ENCODE results near the gene KCNK4.

Gene KCNK4

DNA sequence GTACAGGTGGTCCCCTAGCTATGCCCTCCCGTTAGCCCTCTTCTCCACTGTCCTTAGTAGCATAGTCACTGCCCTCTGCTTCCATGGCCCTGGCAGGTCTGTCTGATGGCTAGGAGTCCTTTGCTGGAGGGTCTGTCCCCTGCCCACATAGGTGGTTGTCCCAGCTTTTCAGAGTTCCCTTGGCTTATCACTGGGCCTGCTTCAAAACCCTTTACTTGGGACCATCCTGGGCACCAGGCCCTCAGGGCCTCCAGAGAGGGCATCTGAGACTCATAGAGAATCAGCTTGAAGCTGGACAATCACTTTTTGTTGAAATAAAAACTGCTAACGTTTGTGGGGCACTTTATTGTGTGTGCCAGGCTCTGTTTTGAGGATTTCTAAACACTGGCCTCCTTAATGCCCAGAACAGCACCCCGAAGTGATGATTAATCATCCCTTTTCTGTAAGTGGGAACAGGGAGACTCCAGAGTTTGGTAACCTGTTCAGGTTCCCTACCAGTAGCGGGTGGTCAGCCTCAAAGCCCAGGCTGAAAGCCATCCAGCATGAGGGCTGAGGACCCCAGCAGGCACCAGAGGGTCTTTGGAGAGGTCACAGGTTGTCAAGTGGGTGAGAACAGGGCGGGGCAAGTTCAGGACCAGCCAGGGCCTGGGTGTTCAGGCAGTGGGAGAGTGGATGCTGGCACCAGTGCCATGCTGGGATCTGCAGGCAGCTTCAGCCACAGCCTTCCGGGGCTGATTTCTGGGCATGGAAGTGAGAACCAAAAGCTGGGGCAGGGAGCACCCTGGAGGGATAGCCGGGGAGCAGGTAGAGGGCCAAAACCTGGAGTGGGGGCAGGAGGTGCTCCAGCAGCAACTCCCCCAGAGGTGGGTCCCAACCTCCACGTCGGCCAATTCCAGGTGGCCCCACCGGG is 495 bp upstream of the KCNK4 start:
- no peak for DNase-seq (ENCODE audit: low read depth in 2 of 2)

DNA sequence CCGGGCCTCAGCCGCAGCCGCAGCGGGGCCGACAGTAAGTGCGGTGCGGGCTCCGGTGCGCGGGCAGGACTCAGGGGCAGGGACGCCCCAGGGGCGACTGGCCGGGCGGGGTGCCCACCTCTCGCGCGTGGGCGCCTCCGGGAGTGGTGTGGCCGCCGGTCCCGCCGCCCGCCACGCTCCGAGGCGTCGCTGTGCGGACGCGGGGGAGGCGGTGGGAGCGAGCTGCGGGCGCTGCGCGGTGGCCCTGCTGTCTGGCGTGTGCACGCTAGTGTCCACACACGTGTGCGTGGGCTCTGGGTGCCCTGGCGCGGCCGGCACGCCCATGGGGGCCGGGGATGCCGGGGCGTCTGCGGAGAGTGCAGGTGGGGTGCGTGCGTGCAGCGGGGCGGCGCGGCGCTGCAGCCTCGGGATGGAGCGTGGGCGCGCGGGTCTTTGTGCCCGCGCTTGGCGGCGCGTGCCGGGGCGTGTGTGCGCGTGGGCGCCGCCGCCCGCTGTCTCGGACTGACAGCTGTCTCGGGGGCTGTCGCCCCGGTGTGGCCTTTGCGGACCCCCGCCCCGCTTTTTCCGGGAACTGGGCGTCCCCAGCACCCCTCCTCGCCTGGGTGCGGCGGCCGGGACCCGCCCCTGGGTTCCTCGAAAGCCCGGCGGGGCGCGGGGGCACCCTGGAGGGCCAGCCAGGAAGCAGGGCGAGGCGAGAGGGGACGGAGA is 804 bp downstream of the KCNK4 start:
- DNase-seq (ENCODE audit: low read depth in 2 of 2) = peak in 1 of 2 donors; percentile 33

DNA sequence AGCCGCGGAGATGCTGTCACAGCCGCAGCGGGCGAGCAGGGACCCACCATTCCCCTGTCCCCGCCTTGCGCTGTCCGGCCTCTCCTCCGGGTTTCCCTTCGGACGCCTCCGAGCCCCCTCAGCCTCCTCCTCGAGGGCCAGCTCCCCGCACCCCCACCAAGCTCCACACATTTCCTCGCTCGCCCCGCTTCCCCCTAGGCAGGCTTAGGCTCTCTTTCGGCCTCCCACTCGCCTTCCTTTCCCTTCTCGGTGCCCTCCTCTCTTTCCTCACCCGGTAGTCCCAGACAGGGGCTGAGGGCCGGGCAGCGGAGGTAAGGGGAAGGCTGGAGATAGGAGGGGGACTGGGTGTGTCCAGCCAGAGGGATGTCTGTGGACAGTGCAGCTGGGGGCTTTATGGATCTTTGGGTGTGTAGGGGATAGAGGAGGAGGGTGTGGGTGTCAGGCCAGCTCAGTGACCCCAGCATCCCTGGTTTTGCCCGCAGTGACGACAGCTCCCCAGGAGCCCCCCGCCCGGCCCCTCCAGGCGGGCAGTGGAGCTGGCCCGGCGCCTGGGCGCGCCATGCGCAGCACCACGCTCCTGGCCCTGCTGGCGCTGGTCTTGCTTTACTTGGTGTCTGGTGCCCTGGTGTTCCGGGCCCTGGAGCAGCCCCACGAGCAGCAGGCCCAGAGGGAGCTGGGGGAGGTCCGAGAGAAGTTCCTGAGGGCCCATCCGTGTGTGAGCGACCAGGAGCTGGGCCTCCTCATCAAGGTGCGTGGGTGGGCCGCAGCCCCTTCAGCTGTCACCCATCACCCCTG is 1.6 kb downstream of the KCNK4 start:
- DNase-seq (ENCODE audit: low read depth in 2 of 2) = no peak

DNA sequence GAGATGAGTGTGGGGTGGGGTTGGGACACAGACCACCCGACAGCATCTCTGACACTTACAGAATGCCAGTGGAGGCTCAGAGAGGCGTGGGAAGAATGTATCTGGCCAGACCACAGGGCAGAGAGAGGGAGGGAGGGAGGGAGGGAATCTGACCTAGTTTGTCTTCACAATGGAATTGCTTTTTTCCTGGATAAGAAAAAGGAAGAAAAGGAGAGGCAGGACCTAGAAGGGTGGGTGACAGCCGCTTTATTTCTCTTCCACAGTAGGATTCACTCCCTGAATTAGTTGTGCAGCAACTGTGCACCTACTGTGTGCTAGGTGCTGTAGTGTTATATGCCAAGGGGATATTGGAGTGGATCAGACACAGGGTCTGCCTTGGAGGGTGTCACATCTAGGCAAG is 3.7 kb downstream of the KCNK4 start:
- no peak for DNase-seq (ENCODE audit: low read depth in 2 of 2)

DNA sequence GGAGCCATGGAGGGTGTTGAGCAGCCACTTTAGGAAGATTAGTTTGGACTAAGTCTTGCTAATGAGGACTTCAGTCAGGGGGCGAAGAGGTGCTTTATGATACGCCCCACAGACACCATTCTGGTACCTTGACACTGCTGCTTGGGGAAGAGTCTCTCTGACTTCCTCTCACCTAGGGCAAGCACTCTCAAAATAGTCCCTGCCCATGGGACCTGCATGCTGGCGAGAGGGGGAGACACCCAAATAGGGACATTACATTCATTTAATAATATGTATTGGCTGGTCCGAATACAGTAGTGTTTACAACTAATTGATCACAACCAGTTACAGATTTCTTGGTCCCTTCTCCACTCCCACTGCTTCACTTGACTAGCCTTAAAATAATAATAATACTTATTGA is 4.7 kb downstream of the KCNK4 start:
- no peak for DNase-seq (ENCODE audit: low read depth in 2 of 2)

DNA sequence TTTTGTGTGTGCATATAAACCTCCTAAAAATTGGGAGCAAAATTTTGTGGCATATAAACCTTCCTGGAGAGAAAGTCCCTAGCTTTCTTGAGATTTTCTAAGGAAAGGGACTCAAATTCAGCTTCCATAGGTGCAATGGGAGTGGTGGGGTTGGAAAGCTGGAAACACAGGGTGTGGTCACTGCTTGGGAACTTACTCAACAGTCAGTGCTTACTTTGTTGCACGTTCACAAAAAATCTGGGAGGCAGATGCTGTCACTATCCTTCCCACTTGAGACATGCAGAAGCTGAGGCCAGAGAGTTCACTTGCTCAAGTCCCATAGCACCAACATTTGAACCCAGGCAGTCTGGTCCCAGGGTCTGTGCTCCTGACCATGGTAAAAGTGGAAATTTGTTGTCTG is 5.1 kb downstream of the KCNK4 start:
- DNase-seq (ENCODE audit: low read depth in 2 of 2) = no peak

DNA sequence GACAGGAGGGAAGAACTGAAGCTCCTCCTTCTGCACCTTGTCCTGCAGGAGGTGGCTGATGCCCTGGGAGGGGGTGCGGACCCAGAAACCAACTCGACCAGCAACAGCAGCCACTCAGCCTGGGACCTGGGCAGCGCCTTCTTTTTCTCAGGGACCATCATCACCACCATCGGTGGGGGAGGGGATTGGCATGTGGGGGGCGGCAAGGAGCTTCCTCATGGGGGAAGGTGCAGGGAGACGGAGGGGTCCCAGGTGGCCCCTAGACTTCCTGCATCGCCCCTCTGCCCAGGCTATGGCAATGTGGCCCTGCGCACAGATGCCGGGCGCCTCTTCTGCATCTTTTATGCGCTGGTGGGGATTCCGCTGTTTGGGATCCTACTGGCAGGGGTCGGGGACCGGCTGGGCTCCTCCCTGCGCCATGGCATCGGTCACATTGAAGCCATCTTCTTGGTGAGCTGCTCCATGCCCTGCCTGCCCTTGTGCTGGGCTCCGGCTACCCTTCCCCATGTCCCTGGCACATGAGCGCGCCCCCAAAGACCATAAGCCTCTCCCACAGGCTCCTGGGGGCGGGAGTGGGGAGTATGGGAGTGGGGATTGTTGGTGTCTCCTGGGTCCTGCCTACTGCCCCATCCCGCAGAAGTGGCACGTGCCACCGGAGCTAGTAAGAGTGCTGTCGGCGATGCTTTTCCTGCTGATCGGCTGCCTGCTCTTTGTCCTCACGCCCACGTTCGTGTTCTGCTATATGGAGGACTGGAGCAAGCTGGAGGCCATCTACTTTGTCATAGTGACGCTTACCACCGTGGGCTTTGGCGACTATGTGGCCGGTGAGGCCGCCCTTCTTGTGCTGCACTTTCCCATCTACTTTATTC is 6.0 kb downstream of the KCNK4 start:
- no peak for DNase-seq (ENCODE audit: low read depth in 2 of 2)

DNA sequence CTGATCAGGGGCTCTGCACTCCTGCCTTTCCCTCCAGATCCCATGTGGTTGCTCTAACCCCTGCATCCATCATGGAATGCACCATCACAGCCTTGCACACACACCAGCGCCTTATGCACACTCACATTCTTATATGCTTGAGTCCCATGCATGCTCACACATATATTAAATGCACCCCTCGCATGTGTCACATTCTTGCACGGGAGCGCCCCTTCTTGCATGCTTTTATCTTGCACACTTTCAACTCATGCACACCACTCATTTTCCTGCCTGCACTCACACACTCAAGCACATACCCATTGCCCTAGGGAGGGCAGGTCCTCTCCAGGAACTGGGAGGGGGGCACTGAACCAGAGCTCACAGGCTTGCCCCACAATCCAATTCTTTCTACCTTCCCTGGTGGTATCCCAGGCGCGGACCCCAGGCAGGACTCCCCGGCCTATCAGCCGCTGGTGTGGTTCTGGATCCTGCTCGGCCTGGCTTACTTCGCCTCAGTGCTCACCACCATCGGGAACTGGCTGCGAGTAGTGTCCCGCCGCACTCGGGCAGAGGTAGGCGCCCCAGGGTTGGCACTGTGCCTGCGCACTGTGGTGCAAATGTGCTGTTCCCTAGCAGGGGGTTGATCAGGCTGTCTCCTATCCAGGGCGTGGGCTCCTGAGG is 6.7 kb downstream of the KCNK4 start:
- no peak for DNase-seq (ENCODE audit: low read depth in 2 of 2)

DNA sequence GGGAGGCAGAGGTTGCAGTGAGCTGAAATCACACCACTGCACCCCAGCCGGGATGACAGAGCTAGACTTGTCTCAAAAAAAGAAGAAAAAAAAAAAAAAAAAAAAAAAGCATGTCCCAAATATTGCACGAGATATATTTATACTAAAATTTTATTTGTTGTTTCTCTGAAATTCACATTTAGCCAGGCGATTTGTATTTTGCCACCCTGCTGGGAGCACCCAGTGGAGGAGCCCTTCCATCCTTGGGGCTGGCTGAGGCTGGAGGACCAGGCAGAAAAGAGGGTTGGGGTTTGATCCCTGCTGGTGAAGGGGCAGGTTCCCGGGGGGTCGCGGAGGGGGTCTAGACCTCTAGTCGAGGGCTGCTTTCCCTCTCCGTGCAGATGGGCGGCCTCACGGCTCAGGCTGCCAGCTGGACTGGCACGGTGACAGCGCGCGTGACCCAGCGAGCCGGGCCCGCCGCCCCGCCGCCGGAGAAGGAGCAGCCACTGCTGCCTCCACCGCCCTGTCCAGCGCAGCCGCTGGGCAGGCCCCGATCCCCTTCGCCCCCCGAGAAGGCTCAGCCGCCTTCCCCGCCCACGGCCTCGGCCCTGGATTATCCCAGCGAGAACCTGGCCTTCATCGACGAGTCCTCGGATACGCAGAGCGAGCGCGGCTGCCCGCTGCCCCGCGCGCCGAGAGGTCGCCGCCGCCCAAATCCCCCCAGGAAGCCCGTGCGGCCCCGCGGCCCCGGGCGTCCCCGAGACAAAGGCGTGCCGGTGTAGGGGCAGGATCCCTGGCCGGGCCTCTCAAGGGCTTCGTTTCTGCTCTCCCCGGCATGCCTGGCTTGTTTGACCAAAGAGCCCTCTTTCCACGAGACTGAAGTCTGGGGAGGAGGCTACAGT is 8.1 kb downstream of the KCNK4 start:
- DNase-seq (ENCODE audit: low read depth in 2 of 2) = no peak

DNA sequence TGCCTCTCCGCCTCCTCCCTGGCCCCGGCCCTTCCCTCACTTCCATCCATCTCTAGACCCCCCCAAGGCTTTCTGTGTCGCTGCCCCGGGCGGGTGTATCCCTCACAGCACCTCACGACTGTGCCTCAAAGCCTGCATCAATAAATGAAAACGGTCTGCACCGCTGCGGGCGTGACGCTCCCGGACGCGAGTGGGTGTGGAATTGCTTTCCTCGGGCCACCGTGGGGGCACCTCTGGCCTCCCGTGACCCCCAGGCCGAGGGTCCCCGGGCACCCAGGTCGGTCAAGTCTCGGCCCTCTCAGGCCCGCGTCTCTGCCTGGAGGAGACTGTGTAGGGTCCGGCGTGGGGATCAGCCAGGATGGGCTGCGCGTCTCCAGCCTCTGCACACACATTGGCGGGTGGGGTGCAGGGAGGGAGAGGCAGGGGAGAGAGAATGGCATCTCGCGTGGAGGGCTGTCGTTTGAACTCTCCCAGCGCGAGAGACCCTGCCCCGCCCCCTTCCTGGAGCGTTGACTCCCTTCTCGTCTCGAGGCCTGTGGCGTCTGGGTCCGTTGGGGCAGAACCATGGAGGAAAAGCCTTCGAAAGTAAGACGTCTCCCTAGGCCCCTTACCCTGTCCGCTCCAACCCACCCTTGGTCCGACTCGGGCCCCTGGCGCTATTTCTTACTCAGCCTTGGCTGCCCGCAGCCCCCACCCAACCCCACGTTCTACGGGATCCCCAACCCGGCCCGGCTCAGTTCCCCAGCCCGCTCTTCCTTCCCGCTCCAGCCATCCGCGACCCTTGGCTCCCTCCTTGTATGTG is 8.9 kb downstream of the KCNK4 start, which contains the start of gene CATSPERZ:
TSS of gene CATSPERZ (plus strand) at position 512 of the 802 bp plus-strand sequence. CDS start at position 565, 53 bp downstream.
- DNase-seq (ENCODE audit: low read depth in 2 of 2) = no peak

DNA sequence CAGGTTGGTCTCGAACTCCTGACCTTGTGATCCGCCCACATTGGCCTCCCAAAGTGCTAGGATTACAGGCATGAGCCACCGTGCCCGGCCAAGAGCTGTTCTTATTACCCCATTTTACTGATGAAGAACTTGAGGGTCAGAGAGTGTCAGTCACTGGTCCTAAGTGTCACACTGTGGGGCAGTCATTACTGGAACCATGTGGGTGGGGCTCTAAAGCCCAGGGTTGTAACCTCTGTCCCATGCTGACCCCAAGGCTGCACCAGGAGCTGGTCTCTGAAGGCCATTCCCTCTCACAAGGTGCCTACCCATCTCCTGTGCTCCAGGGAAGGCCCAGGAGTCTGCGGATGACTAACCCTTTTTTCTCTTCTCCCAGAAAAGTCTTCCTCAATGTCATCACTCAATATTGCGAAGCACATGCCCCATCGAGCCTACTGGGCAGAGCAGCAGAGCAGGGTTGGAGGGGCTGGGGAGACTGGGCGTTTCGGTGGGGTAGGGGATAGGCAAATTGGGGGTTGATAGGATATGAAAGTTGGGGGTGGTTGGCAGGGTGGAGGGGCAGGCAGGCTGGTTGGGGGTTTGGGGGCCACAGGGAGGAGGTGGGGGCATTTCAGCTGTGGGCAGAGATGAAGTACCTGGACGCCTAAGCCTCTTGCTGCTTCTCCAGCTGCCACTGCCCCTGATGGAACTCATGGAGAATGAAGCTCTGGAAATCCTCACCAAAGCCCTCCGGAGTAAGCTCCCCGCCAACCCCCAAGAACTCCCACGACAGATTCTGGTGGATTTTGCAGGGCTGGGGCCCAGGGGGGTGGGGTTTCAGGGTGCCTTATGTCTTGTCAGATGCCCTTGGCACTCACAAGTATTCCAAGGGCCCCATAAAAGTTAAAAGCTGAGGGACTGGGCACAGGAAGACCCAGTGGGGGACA is 12.3 kb downstream of the KCNK4 start:
- DNase-seq (ENCODE audit: low read depth in 2 of 2) = no peak

DNA sequence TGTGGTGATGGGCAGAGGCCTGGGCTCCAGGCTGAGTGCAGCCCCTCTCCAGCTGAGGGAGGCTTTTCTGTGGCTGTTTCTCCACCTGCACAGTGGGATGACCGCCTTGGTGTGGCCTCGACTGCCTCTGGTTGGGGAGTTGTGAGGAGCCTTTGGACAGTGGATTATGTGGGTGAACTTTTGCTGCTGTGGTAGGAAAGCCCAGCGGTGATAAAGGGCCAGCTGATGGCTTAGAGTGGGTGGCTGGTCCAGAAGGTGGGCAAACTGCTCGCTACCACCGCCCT is 12.9 kb downstream of the KCNK4 start:
- DNase-seq (ENCODE audit: low read depth in 2 of 2) = no peak

DNA sequence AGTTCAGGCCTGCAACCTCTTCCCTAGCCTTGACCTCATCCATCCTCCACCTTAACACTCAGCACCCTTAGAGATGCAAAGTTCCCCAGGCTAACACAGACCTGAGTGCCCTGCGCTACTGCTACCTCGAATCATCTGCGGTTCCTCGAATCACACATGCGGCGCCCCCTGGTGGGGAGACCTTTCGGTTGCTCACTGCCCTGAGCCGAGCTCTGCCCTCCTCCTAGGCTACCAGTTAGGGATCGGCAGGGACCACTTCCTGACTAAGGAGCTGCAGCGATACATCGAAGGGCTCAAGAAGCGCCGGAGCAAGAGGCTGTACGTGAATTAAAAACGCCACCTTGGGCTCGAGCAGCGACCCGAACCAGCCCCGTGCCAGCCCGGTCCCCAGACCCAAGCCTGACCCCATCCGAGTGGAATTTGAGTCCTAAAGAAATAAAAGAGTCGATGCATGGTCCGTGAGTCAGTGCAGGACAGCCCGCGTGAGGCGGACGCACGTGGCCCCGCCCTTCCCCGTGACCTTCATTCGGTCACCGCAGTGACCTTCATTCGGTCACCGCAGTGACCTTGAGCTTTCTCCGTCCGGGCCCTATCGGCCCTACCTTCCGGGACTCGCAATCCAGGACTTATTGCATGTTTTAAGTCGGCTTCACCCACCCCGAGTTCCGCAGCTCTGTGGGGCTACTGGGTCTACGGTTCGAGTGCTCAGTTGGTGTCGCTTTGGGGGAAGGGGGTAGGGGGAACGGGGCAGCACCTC is 13.4 kb downstream of the KCNK4 start:
- peak; percentile 84 to 89 for DNase-seq (ENCODE audit: low read depth in 2 of 2)

DNA sequence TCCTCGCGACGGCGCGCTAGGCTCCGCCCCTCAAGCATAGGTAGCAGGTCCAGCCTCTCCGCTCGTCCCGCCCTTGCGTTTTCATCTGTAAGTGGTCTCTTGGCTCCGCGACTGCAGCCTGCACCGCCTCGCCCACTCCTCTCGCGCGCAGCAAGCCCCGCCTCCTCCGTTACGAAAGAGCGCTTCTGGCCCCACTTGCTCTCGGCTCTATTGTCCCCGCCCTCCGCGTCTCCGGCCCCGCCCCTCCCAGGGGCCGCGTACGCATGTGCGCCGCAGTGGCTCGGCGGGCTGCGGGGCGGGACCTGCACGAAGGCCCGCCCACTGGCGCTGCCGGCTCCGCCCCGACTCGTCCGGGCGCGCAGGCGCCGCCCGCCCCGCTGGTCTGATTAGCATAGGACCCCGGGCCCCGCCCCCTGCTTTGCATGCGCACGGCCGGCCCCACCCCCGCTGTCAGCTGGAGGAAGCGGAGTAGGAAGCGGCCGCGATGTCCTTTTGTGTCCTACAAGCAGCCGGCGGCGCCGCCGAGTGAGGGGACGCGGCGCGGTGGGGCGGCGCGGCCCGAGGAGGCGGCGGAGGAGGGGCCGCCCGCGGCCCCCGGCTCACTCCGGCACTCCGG is 14.1 kb downstream of the KCNK4 start, which contains the start of gene ESRRA:
TSS of gene ESRRA (plus strand) at position 450 of the 616 bp plus-strand sequence. CDS start 1,656 bp downstream, outside the sequence.
- DNase-seq (ENCODE audit: low read depth in 2 of 2) = peak; percentile 98 to 100

DNA sequence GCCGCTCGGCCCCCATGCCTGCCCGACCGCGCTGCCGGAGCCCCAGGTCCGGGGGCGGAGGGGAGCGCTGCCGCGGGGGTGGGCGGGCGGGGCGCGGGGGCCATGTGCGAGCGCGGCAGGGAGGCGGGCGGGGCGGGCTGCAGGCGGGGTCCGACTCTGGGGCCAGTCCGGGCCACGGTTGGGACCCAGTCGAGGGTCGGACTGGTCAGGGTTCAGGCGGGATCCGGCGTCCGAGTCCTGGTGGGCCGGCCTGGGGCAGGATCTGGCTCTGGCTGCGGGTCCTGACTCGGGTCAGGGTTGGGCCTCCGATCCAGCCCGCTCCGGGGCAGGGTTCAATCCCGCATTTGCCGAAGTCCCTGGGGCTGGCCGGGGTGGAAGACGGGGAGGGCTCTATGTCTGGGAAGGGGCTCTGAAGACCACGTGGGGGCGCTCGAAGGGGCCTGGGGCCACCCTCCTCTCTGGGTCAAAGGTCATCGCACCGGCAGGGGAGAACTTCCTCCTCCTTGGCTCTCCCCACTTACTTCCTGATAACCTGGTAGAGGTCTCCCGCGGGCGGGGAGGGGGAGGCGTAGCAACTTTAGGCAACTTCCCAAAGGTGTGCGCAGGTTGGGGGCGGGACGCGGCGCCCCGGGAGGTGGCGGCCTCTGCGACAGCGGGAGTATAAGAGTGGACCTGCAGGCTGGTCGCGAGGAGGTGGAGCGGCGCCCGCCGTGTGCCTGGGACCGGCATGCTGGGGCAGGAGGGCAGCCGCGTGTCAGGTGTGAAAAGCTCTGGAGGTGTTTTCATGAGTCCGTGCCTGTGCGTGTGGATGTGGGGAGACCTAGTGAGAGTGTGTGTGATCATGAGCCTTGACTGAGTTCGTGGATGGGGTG is 14.8 kb downstream of the KCNK4 start:
- peak; percentile 60 to 69 for DNase-seq (ENCODE audit: low read depth in 2 of 2)

DNA sequence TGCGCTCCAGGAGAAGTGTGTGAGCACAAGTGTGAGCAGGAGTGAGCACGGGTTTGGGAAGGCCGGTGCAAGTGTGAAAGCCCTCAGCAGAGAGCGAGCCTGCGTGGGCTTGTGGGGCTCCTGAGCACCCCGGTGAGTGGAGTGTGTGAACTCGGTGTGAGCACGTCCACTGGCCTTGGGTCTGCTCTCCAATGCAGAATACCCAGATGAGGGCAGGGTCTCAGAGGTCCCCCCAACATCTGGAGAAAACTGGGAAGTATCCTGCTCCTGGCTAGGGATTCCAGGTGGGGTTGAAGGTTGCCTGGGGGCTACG is 15.4 kb downstream of the KCNK4 start:
- DNase-seq (ENCODE audit: low read depth in 2 of 2) = no peak
